GM21360 (cell line): ENCODE results near the gene SCN4B.

Experiments used
- ATAC-seq: cut with Tn5 transposase; IDR thresholded peaks from one replicate; pipeline ENCODE4 v1.9.1; 2021; ENCODE audit warnings: mild to moderate bottlenecking, moderate library complexity; ENCODE audit not compliant: unreplicated experiment

SCN4B gene

GRCh38 chr11:118135051-118135795, 17.4 kb downstream of the SCN4B start:
- no peak for ATAC-seq

- ATAC-seq: no peak
These were observed 18.8 kb downstream of the SCN4B start for GRCh38 chr11:118133816-118134215.

- no peak for ATAC-seq
These were observed 20.1 kb downstream of the SCN4B start for GRCh38 chr11:118132385-118133151.

GRCh38 chr11:118129471-118130172, 23.0 kb downstream of the SCN4B start:
- no peak for ATAC-seq

GRCh38 chr11:118128721-118129470, 23.7 kb downstream of the SCN4B start:
- no peak for ATAC-seq

GRCh38 chr11:118128310-118128709, 24.3 kb downstream of the SCN4B start:
- no peak for ATAC-seq

- ATAC-seq: no peak
These were observed 26.4 kb downstream of the SCN4B start for GRCh38 chr11:118126082-118126838.

GRCh38 chr11:118124929-118125535, 27.6 kb downstream of the SCN4B start:
- no peak for ATAC-seq

GRCh38 chr11:118120793-118121192, 31.8 kb downstream of the SCN4B start:
- ATAC-seq: no peak

GRCh38 chr11:118117790-118118601, 34.6 kb downstream of the SCN4B start:
- ATAC-seq: no peak

GRCh38 chr11:118115048-118115447, 37.6 kb downstream of the SCN4B start:
- no peak for ATAC-seq

GRCh38 chr11:118114266-118114665, 38.4 kb downstream of the SCN4B start:
- ATAC-seq: no peak

GRCh38 chr11:118112711-118113430, 39.8 kb downstream of the SCN4B start:
- no peak for ATAC-seq

- ATAC-seq: no peak
These were observed 40.9 kb downstream of the SCN4B start for GRCh38 chr11:118111744-118112035.

- ATAC-seq: no peak
These were observed 41.4 kb downstream of the SCN4B start for GRCh38 chr11:118111019-118111743.

- ATAC-seq: no peak
These were observed 43.4 kb downstream of the SCN4B start for GRCh38 chr11:118109231-118109630.

- no peak for ATAC-seq
These were observed 44.1 kb downstream of the SCN4B start for GRCh38 chr11:118108513-118108912.

GRCh38 chr11:118106789-118107335, 45.8 kb downstream of the SCN4B start:
- no peak for ATAC-seq
